Kidney epithelial cell (primary cell): Measurements from ENCODE around the gene TCTN3. TPM values are rescaled to one million over a fixed set of nuclear protein-coding genes. Genes with fewer than 3 reads are reported as not detected.

Source experiments
- DNase-seq: peaks from one replicate; pipeline ENCODE4 v3.0.0-alpha.2; 2010; ENCODE audit warnings: low read depth
- H3K27me3 ChIP-seq: 2 replicates; pipeline ENCODE4 v1.6.0; 2011; ENCODE audit warnings: low read length; ENCODE audit not compliant: control insufficient read depth, insufficient read depth
- H3K36me3 ChIP-seq: 2 replicates; pipeline ENCODE4 v1.5.1; 2011; ENCODE audit warnings: low read length; ENCODE audit not compliant: control insufficient read depth, insufficient read depth
- H3K4me3 ChIP-seq: 2 replicates; pipeline ENCODE4 v1.5.1; 2011; ENCODE audit warnings: low read depth, mild to moderate bottlenecking, control low read depth, low read length
- CTCF ChIP-seq: IDR thresholded peaks from 2 replicates; pipeline ENCODE4 v1.5.1; 2011; ENCODE audit warnings: mild to moderate bottlenecking, moderate library complexity, low read length, control low read depth, inconsistent platforms; ENCODE audit not compliant: insufficient read depth, poor library complexity, severe bottlenecking
- total RNA-seq: library from RNA; depleted of rRNA; stranded (reverse); fragments of >200 nt; gene quantifications from 2 replicates; pipeline ENCODE4 v1.2.3, GENCODE V29; 2015

TCTN3 gene
- total RNA-seq, 1 donor from 2014 or later: 45.0 TPM

GRCh38 chr10:95648138-95648537 lies 45.6 kb downstream of the TCTN3 start:
- H3K36me3 ChIP-seq: no peaks in the 10 kb centered on the region
- no peak overlapping the region for H3K4me3 ChIP-seq
- no peak for TF ChIP-seq CTCF
- H3K27me3 ChIP-seq: no peaks in the 10 kb centered on the region
- no peak for DNase-seq

- no peak overlapping the region for H3K4me3 ChIP-seq
- no peaks in the 10 kb centered on the region for H3K36me3 ChIP-seq
- no peak for TF ChIP-seq CTCF
Measured at GRCh38 chr10:95646160-95646559, 47.6 kb downstream of the TCTN3 start.

GRCh38 chr10:95644901-95645300 lies 48.8 kb downstream of the TCTN3 start:
- Histone ChIP-seq H3K27me3 (no peaks in the 10 kb centered on the region), H3K36me3 (no peaks in the 10 kb centered on the region), H3K4me3 (no peak overlapping the region)
- no peak for DNase-seq
- TF ChIP-seq CTCF: no peak

More at GRCh38 chr10:95646160-95646559, 47.6 kb downstream of the TCTN3 start:
- no peaks in the 10 kb centered on the region for H3K27me3 ChIP-seq
- no peak for DNase-seq

- TF ChIP-seq CTCF: no peak
- Histone ChIP-seq H3K4me3 (no peak overlapping the region), H3K36me3 (peaks cover 5% of the 10 kb centered on the region), H3K27me3 (no peaks in the 10 kb centered on the region)
- DNase-seq: no peak
Measured at GRCh38 chr10:95640891-95641315, 52.8 kb downstream of the TCTN3 start.

GRCh38 chr10:95637911-95638310 lies 55.8 kb downstream of the TCTN3 start:
- Histone ChIP-seq H3K27me3 (no peaks in the 10 kb centered on the region), H3K36me3 (peaks cover 6% of the 10 kb centered on the region), H3K4me3 (no peak overlapping the region)
- TF ChIP-seq CTCF: no peak
- DNase-seq: no peak

GRCh38 chr10:95637140-95637539 lies 56.6 kb downstream of the TCTN3 start:
- H3K36me3 ChIP-seq: peaks cover 7% of the 10 kb centered on the region

More at GRCh38 chr10:95637140-95637539, 56.6 kb downstream of the TCTN3 start:
- no peak for DNase-seq
- Histone ChIP-seq H3K4me3 (no peak overlapping the region), H3K27me3 (no peaks in the 10 kb centered on the region)
- TF ChIP-seq CTCF: no peak
